Panc1 (cell line): ENCODE results near the gene VWF. TPM values are rescaled to one million over a fixed set of nuclear protein-coding genes. Genes with fewer than 3 reads are reported as not detected.

Experiments used
- ATAC-seq: fragments of 200-7000 bp; cut with Tn5 transposase; 2 replicates; pipeline ENCODE4 v1.9.1; 2020; ENCODE audit warnings: mild to moderate bottlenecking, moderate library complexity
- BruUV-seq: library from RNA; stranded (reverse); fragments of 400-500 nt; replicated peaks from 2 replicates; lab custom pipeline; 2021; lab: Mats Ljungman, UMichigan
- CTCF ChIA-PET: fragments of 300-600 bp; sonication (Branson Sonifier 250); formaldehyde crosslinking; loops from one replicate; lab custom pipeline; 2022; ENCODE audit warnings: antibody characterized with exemption; lab: Charles Lee
- POLR2A ChIA-PET: fragments of 300-600 bp; sonication (Branson Sonifier 250); formaldehyde crosslinking; loops from one replicate; lab custom pipeline; 2022; ENCODE audit warnings: antibody characterized with exemption; lab: Charles Lee
- DNase-seq: peaks from one replicate; pipeline ENCODE4 v3.0.0-alpha.2; 2010; ENCODE audit warnings: low read depth, low spot score
- H3K27ac ChIP-seq: 2 replicates; pipeline ENCODE4 v1.5.1; 2011; ENCODE audit warnings: mild to moderate bottlenecking, low read length, inconsistent platforms
- H3K27me3 ChIP-seq: fragments of 200-500 bp; sonication (Bioruptor generic); 2 replicates; pipeline ENCODE4 v1.6.0; 2014; ENCODE audit warnings: low read length, inconsistent platforms; ENCODE audit not compliant: control insufficient read depth, insufficient read depth
- H3K36me3 ChIP-seq: fragments of 200-500 bp; sonication (Bioruptor generic); 2 replicates; pipeline ENCODE4 v1.5.1; 2014; ENCODE audit warnings: inconsistent platforms, mild to moderate bottlenecking, low read length, moderate library complexity; ENCODE audit not compliant: control insufficient read depth, insufficient read depth
- H3K4me1 ChIP-seq: 2 replicates; pipeline ENCODE4 v1.5.1; 2011; ENCODE audit warnings: inconsistent platforms, mild to moderate bottlenecking, low read length, moderate library complexity; ENCODE audit not compliant: control insufficient read depth, insufficient read depth
- H3K4me3 ChIP-seq, 2 experiments: 2 replicates each; pipeline ENCODE4 v1.5.1; 2011 to 2012; ENCODE audit warnings: low read depth in 2 of 2, low read length in 2 of 2, mild to moderate bottlenecking in 2 of 2, inconsistent platforms in 1 of 2, moderate library complexity in 1 of 2
- H3K9me3 ChIP-seq: fragments of 200-500 bp; sonication (Bioruptor generic); 2 replicates; pipeline ENCODE4 v1.5.1; 2014; ENCODE audit warnings: low read depth, mild to moderate bottlenecking, inconsistent platforms, low read length, moderate library complexity; ENCODE audit not compliant: control insufficient read depth, insufficient read depth
- POLR2AphosphoS5 ChIP-seq: IDR thresholded peaks from 2 replicates; pipeline ENCODE4 v1.6.1; 2012; ENCODE audit warnings: mild to moderate bottlenecking, low read depth, low read length, moderate library complexity
- SIN3A ChIP-seq: IDR thresholded peaks from 2 replicates; pipeline ENCODE4 v1.6.1; 2012; ENCODE audit warnings: low read depth, mild to moderate bottlenecking, low read length, moderate library complexity, borderline replicate concordance; ENCODE audit not compliant: insufficient read depth
- TCF7L2 ChIP-seq: IDR thresholded peaks from 2 replicates; pipeline ENCODE4 v1.6.1; 2011; ENCODE audit warnings: mild to moderate bottlenecking, low read depth, low read length, inconsistent platforms
- in situ Hi-C: cut with HindIII; loops from 2 replicates; pipeline ENCODE4 v1.10.0; 2016; ENCODE audit warnings: low sequenced_read_pairs, low pct_unique_long_range_greater_than_20kb
- intact Hi-C: fragments of 100-400 bp; cut with micrococcal nuclease; formaldehyde crosslinking; loops from one replicate; pipeline ENCODE4 v1.10.0; 2022; ENCODE audit not compliant: unreplicated experiment
- total RNA-seq: library from RNA; stranded (reverse); gene quantifications from one replicate; pipeline ENCODE4 v1.2.1, GENCODE V29; 2021; ENCODE audit not compliant: unreplicated experiment
- TF ChIP-seq, protein P1 (sequence below): fragments of 450-650 bp; IDR thresholded peaks from 2 replicates; pipeline ENCODE4 v1.5.1; 2017; ENCODE audit warnings: mild to moderate bottlenecking
- TF ChIP-seq, protein P2 (sequence below), 2 experiments: IDR thresholded peaks; 2 replicates each; pipeline ENCODE4 v1.6.1; 2011 to 2012; ENCODE audit warnings: low read depth in 2 of 2, control low read depth in 1 of 2, low read length in 1 of 2, mild to moderate bottlenecking in 1 of 2, moderate library complexity in 1 of 2; ENCODE audit not compliant: insufficient read depth in 1 of 2

Gene VWF
- total RNA-seq, 1 experiment from 2014 or later, result 0.31 TPM

DNA sequence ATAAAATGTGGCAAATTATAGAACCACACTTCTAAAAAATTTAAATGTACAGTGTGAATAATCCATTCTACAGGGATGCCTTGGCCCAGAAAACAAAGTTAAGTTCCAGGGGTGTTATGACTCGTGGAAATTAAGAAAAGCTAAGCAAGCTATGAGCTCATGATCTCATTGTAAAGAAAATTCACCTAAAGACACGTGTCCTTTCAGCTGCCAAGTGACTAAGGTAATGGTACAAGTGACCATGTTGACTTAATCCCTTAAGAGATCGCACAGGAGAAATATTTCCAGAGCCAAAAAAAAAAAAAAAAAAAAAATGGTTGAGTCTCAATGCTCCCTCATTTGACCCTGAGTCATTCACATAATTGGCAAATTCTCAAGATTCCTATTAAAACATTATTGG lies 128.0 kb downstream of the VWF start:
- no TSS peak for BruUV-seq
- in situ Hi-C loops, result no loop called here
- no peaks in the 10 kb centered on the region for H3K36me3 ChIP-seq
- H3K27ac ChIP-seq, result no peak overlapping the region
- no peak for ATAC-seq
- intact Hi-C loops, result no loop called here
- ChIA-PET POLR2A (no interaction called here), CTCF (interaction anchor here (1.4 kb wide), 1 partner anchor 41 kb away, joined by 3 read pairs; no protein-coding TSS in a partner anchor)
- no peaks in the 10 kb centered on the region for H3K4me1 ChIP-seq
- TF ChIP-seq TCF7L2 (no peak), POLR2AphosphoS5 (no peak), SIN3A (no peak)
- TF ChIP-seq, protein P1, sequence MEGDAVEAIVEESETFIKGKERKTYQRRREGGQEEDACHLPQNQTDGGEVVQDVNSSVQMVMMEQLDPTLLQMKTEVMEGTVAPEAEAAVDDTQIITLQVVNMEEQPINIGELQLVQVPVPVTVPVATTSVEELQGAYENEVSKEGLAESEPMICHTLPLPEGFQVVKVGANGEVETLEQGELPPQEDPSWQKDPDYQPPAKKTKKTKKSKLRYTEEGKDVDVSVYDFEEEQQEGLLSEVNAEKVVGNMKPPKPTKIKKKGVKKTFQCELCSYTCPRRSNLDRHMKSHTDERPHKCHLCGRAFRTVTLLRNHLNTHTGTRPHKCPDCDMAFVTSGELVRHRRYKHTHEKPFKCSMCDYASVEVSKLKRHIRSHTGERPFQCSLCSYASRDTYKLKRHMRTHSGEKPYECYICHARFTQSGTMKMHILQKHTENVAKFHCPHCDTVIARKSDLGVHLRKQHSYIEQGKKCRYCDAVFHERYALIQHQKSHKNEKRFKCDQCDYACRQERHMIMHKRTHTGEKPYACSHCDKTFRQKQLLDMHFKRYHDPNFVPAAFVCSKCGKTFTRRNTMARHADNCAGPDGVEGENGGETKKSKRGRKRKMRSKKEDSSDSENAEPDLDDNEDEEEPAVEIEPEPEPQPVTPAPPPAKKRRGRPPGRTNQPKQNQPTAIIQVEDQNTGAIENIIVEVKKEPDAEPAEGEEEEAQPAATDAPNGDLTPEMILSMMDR, result no peak
- TF ChIP-seq, protein P2, sequence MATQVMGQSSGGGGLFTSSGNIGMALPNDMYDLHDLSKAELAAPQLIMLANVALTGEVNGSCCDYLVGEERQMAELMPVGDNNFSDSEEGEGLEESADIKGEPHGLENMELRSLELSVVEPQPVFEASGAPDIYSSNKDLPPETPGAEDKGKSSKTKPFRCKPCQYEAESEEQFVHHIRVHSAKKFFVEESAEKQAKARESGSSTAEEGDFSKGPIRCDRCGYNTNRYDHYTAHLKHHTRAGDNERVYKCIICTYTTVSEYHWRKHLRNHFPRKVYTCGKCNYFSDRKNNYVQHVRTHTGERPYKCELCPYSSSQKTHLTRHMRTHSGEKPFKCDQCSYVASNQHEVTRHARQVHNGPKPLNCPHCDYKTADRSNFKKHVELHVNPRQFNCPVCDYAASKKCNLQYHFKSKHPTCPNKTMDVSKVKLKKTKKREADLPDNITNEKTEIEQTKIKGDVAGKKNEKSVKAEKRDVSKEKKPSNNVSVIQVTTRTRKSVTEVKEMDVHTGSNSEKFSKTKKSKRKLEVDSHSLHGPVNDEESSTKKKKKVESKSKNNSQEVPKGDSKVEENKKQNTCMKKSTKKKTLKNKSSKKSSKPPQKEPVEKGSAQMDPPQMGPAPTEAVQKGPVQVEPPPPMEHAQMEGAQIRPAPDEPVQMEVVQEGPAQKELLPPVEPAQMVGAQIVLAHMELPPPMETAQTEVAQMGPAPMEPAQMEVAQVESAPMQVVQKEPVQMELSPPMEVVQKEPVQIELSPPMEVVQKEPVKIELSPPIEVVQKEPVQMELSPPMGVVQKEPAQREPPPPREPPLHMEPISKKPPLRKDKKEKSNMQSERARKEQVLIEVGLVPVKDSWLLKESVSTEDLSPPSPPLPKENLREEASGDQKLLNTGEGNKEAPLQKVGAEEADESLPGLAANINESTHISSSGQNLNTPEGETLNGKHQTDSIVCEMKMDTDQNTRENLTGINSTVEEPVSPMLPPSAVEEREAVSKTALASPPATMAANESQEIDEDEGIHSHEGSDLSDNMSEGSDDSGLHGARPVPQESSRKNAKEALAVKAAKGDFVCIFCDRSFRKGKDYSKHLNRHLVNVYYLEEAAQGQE (IDR thresholded peaks at IDR 0.05; ENCODE audit: insufficient read depth in 1 of 2, low read depth in 2 of 2, low read length in 1 of 2), result no peak
- no peaks in the 10 kb centered on the region; the same call in 1 of the 2 replicates for H3K27me3 ChIP-seq
- H3K4me3 ChIP-seq, result no peak overlapping the region
- DNase-seq, result no peak
- H3K9me3 ChIP-seq, result no peaks in the 10 kb centered on the region

DNA sequence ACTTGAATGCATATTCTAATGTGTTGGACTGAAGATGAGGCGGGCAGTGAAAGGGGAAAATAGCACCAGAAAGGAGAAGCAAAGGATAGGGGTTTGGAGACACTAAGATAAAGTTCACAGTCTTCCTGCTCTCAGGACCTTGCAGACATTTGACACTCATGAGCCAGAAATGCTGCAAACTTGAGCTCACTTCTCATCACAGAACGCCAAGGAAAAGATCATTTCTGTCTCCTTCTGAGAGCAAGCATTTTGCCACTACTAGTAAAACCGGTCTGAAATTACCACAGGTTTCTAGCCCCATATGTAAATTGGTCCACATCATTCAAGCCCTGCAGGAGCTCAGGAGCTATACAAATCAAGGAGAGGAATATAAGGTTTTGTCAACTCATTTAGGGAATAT lies 134.8 kb downstream of the VWF start:
- no peak for DNase-seq
- Histone ChIP-seq H3K27ac (no peak overlapping the region), H3K36me3 (no peaks in the 10 kb centered on the region), H3K27me3 (no peaks in the 10 kb centered on the region), H3K4me3 (no peak overlapping the region), H3K9me3 (no peaks in the 10 kb centered on the region), H3K4me1 (no peaks in the 10 kb centered on the region)
- intact Hi-C loops, result no loop called here
- BruUV-seq, result no TSS peak
- ATAC-seq, result no peak
- CTCF ChIA-PET, result interaction anchor here (1.8 to 3.6 kb wide), 2 partner anchors 49 to 295 kb away, joined by 4 to 34 read pairs; no protein-coding TSS in a partner anchor
- TF ChIP-seq, protein P1, result no peak
- TF ChIP-seq POLR2AphosphoS5, result no peak
- TF ChIP-seq, protein P2 (IDR thresholded peaks at IDR 0.05; ENCODE audit: insufficient read depth in 1 of 2, low read depth in 2 of 2, low read length in 1 of 2), result no peak
- TF ChIP-seq SIN3A, result no peak
- TF ChIP-seq TCF7L2, result no peak
- POLR2A ChIA-PET, result no interaction called here
- in situ Hi-C loops, result no loop called here
